Endothelial cell of hepatic sinusoid (primary cell): ENCODE data around the gene GGTLC2.

ENCODE experiments used
- in situ Hi-C: cut with HindIII; loops from 2 replicates; pipeline ENCODE4 v1.10.0; 2017; ENCODE audit warnings: low sequenced_read_pairs

The GGTLC2 gene

DNA sequence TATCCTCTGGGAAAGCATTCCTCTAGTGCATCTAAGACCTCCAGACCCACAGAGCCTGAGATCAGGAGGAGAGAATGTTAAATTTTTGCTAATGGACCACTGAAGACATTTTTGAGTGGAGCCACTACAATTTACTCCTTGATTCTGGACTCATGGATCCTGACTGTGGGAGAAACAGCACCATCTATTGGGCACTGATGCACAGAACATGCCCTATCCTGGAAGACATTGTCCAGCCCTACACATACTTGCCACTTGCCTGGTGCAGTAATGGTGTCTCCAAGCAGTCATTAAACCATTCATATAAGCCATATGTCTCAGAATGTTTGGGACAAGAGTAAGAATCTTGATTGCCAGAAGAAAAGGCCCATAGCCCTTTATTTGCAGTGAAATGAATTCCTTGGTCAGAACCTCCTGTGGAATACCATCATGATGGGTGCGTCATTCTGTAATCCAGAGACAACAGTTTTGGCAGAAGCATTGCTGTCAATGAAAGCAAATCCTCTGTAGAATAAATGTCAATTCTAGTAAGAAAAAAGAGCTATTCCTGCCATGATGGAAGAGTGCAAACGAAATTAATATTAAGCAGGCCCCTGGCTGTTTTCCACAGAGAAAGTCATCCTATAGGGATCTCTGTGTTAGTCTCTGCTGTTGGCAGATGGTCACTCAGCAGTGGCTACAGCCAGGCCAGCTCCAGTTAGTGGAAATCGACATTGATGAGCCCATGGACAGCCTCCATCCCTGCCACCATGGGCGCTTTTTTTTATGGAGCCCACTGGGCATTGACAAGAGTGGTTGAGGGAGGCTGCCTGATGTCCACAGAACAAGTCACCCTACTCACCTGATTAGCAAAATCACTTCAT is 43.5 kb downstream of the GGTLC2 start:
- in situ Hi-C loops, result no loop called here

DNA sequence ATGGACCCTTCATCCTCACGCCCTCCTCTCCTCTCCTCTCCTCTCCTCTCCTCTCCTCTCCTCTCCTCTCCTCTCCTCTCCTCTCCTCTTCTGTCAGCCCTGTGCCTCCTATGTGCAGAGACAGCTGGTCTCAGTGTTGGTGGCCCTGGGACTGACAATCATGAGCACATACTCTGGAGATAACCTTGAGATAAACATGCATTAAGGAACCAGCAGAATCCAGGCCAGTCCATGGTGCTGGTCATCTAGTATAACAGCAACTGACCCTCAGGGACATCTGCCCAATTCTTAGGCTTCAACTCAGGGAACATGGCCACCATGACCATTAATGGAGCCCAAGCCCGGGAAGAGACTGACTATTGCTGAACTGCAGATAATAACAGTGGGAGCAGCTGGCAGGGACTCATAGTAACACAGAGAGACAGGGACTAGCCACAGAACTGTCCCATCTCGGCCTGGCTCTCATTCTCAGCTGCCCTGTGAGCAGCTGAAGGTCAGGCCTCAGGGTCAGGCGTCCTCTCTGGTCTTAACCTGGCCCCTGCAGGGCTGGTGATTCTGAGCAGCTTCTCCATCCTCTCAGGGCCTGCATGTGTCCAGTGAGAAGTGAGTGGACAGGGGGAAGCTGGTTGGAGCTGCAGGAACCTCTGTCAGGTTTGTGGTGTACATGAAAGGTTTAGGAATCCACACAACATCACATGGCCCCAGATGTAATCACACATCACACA is 45.4 kb downstream of the GGTLC2 start:
- in situ Hi-C loops, result no loop called here

GRCh38 chr22:22691055-22691454 is 46.6 kb downstream of the GGTLC2 start:
- in situ Hi-C loops, result no loop called here

- in situ Hi-C loops, result no loop called here
These were observed 47.6 kb downstream of the GGTLC2 start for GRCh38 chr22:22691716-22692701.

- in situ Hi-C loops, result no loop called here
These were observed 48.5 kb downstream of the GGTLC2 start for GRCh38 chr22:22692707-22693530.

DNA sequence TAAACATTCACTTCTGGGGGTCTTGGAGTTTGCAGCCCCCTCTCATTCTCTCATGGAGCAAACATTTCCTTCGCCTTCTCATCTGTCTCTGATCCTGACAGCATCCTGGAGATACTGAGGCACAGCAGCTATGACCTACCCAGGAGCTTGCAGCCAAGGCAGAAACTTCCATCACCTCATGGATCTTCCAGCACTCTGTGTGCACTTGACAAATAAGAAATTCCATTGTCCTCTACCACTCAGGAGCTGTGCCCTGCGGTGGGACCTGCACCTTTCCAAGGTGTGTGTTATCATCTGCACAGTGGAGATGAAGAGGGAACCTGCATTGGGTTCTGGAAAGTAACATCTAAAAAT is 49.1 kb downstream of the GGTLC2 start:
- in situ Hi-C loops, result no loop called here

GRCh38 chr22:22694106-22694505 is 49.7 kb downstream of the GGTLC2 start:
- in situ Hi-C loops, result no loop called here

DNA sequence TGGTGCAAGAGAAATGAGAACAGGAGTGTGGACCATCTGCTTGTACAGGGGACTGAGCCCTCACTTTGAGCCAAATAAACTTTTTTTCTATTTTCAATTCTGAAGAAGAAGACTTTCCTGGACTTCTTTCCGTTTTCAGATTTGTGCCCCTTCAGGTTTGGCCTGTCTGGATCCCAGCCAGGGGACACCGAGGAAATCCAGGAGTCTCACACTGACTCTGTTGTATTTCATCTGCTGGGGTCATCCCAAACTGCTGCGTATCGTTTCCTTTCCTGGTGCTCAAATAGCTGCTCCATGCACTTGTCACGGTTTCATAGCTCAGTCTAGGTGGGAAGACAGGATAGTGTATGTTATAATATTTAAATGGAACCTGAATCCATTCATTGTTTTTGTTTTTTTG is 51.7 kb downstream of the GGTLC2 start:
- in situ Hi-C loops, result no loop called here
